KMS-11 (cell line): ENCODE measurements around the gene ZDHHC9.

ENCODE experiments used
- H2AFZ ChIP-seq: fragments of 200-600 bp; sonication (generic); 2 replicates; pipeline ENCODE4 v1.6.1; 2016; ENCODE audit warnings: antibody characterized with exemption, mixed run types, low read depth
- H3K27ac ChIP-seq: fragments of 200-600 bp; sonication (generic); 2 replicates; pipeline ENCODE4 v1.6.1; 2016; ENCODE audit warnings: mild to moderate bottlenecking, mixed run types
- H3K27me3 ChIP-seq: fragments of 200-600 bp; sonication (generic); 2 replicates; pipeline ENCODE4 v1.6.1; 2017; ENCODE audit warnings: mild to moderate bottlenecking, low read depth, mixed run types, moderate library complexity; ENCODE audit not compliant: insufficient read depth
- H3K36me3 ChIP-seq: fragments of 200-600 bp; sonication (generic); 2 replicates; pipeline ENCODE4 v1.6.1; 2017; ENCODE audit warnings: mild to moderate bottlenecking, mixed run types; ENCODE audit not compliant: insufficient read depth
- H3K4me1 ChIP-seq: fragments of 200-600 bp; sonication (generic); 2 replicates; pipeline ENCODE4 v1.6.1; 2016; ENCODE audit warnings: mild to moderate bottlenecking, low read depth, mixed run types; ENCODE audit not compliant: poor library complexity, severe bottlenecking
- H3K4me2 ChIP-seq: fragments of 200-600 bp; sonication (generic); 2 replicates; pipeline ENCODE4 v1.7.0; 2016; ENCODE audit warnings: mild to moderate bottlenecking, mixed run types
- H3K4me3 ChIP-seq: fragments of 200-600 bp; sonication (generic); IDR thresholded peaks from 2 replicates; pipeline ENCODE4 v1.6.1; 2017; ENCODE audit warnings: low read depth, low read length, mixed read lengths; ENCODE audit not compliant: insufficient read depth
- H3K79me2 ChIP-seq: fragments of 200-600 bp; sonication (generic); 2 replicates; pipeline ENCODE4 v1.6.1; 2016; ENCODE audit warnings: low read depth, mixed run types; ENCODE audit not compliant: insufficient read depth
- H3K9ac ChIP-seq: fragments of 200-600 bp; sonication (generic); 2 replicates; pipeline ENCODE4 v1.6.1; 2016; ENCODE audit warnings: mild to moderate bottlenecking, mixed run types
- H4K20me1 ChIP-seq: fragments of 200-600 bp; sonication (generic); 2 replicates; pipeline ENCODE4 v1.6.1; 2016; ENCODE audit warnings: mild to moderate bottlenecking, mixed run types; ENCODE audit not compliant: insufficient read depth
- TF ChIP-seq, protein P1 (sequence below): fragments of 200-600 bp; sonication (generic); conservative IDR thresholded peaks from 2 replicates; pipeline ENCODE4 v1.6.1; 2017; ENCODE audit warnings: low read depth, mild to moderate bottlenecking, antibody characterized with exemption, low read length, moderate library complexity, mixed read lengths

The ZDHHC9 gene

GRCh38 chrX:129802863-129803262 is 40.8 kb downstream of the ZDHHC9 start:
- H3K36me3 ChIP-seq, result no peaks in the 10 kb centered on the region
- H3K79me2 ChIP-seq, result no peaks in the 10 kb centered on the region
- H3K27me3 ChIP-seq, result no peaks in the 10 kb centered on the region
- TF ChIP-seq, protein P1, sequence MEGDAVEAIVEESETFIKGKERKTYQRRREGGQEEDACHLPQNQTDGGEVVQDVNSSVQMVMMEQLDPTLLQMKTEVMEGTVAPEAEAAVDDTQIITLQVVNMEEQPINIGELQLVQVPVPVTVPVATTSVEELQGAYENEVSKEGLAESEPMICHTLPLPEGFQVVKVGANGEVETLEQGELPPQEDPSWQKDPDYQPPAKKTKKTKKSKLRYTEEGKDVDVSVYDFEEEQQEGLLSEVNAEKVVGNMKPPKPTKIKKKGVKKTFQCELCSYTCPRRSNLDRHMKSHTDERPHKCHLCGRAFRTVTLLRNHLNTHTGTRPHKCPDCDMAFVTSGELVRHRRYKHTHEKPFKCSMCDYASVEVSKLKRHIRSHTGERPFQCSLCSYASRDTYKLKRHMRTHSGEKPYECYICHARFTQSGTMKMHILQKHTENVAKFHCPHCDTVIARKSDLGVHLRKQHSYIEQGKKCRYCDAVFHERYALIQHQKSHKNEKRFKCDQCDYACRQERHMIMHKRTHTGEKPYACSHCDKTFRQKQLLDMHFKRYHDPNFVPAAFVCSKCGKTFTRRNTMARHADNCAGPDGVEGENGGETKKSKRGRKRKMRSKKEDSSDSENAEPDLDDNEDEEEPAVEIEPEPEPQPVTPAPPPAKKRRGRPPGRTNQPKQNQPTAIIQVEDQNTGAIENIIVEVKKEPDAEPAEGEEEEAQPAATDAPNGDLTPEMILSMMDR, result no peak
- H3K4me3 ChIP-seq, result no peak overlapping the region
- peaks cover 3% of the 10 kb centered on the region for H3K4me1 ChIP-seq
- H3K9ac ChIP-seq, result no peak overlapping the region
- H4K20me1 ChIP-seq, result no peaks in the 10 kb centered on the region
- no peak overlapping the region for H3K4me2 ChIP-seq
- no peak overlapping the region for H3K27ac ChIP-seq
- H2AFZ ChIP-seq, result no peak overlapping the region

DNA sequence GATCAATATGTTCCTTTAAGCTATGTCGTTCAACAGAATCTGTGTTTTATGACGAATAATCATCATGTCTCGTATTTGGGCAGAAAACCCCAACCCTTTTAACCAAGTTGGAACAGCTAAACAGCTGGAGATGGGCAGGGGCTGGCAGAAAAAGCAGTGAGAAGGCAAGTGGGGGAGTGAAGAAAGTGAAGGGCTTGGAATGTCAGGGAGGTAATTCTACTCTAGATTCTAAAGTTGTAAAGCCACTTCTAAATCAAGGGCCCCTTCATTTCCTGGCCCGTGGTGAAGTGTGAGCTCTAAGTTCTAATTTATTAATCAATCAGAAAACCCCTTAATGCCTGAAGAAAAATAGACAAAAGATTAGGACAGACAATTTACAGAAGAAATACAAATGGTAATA is 43.5 kb downstream of the ZDHHC9 start:
- H3K27me3 ChIP-seq, result no peaks in the 10 kb centered on the region

GRCh38 chrX:129798888-129799287 is 44.8 kb downstream of the ZDHHC9 start:
- Histone ChIP-seq H3K4me2 (no peak overlapping the region), H4K20me1 (no peaks in the 10 kb centered on the region)

More for the DNA sequence above, 43.5 kb downstream of the ZDHHC9 start:
- Histone ChIP-seq H3K79me2 (no peaks in the 10 kb centered on the region), H3K4me1 (no peaks in the 10 kb centered on the region), H3K9ac (no peak overlapping the region), H2AFZ (no peak overlapping the region), H3K36me3 (no peaks in the 10 kb centered on the region), H3K4me3 (no peak overlapping the region), H3K27ac (no peak overlapping the region), H4K20me1 (no peaks in the 10 kb centered on the region), H3K4me2 (no peak overlapping the region)
- TF ChIP-seq, protein P1, result no peak

GRCh38 chrX:129798456-129798855 is 45.2 kb downstream of the ZDHHC9 start:
- H3K4me2 ChIP-seq, result no peak overlapping the region
- TF ChIP-seq, protein P1, result no peak
- no peaks in the 10 kb centered on the region for H3K4me1 ChIP-seq
- no peaks in the 10 kb centered on the region for H3K79me2 ChIP-seq
- no peak overlapping the region for H2AFZ ChIP-seq
- no peaks in the 10 kb centered on the region for H3K36me3 ChIP-seq
- H3K27ac ChIP-seq, result no peak overlapping the region
- H3K4me3 ChIP-seq, result no peak overlapping the region
- H3K27me3 ChIP-seq, result no peaks in the 10 kb centered on the region
- no peak overlapping the region for H3K9ac ChIP-seq
- H4K20me1 ChIP-seq, result no peaks in the 10 kb centered on the region

More at GRCh38 chrX:129798888-129799287, 44.8 kb downstream of the ZDHHC9 start:
- Histone ChIP-seq H3K4me1 (no peaks in the 10 kb centered on the region), H2AFZ (no peak overlapping the region), H3K79me2 (no peaks in the 10 kb centered on the region), H3K36me3 (no peaks in the 10 kb centered on the region), H3K4me3 (no peak overlapping the region), H3K9ac (no peak overlapping the region), H3K27ac (no peak overlapping the region), H3K27me3 (no peaks in the 10 kb centered on the region)
- TF ChIP-seq, protein P1, result no peak
